Muscle layer of colon (tissue), 2 donors: ENCODE measurements around the gene PLEKHA7.

Experiments used
- H3K27ac ChIP-seq: one replicate; pipeline ENCODE4 v1.7.0; 2013; ENCODE audit warnings: low read depth, mild to moderate bottlenecking, low read length, moderate library complexity
- H3K27me3 ChIP-seq, 2 donors: one replicate each; pipeline ENCODE4 v1.7.0; 2013; ENCODE audit warnings: low read length in 2 of 2, mild to moderate bottlenecking in 2 of 2; ENCODE audit not compliant: insufficient read depth in 2 of 2, control insufficient read depth in 1 of 2
- H3K36me3 ChIP-seq: one replicate; pipeline ENCODE4 v1.7.0; 2013; ENCODE audit warnings: mild to moderate bottlenecking, low read length; ENCODE audit not compliant: insufficient read depth
- H3K4me1 ChIP-seq: one replicate; pipeline ENCODE4 v1.7.0; 2013; ENCODE audit warnings: mild to moderate bottlenecking, low read length; ENCODE audit not compliant: insufficient read depth
- H3K4me3 ChIP-seq, 2 donors: one replicate each; pipeline ENCODE4 v1.7.0; 2013; ENCODE audit warnings: low read length in 2 of 2, low read depth in 1 of 2, mild to moderate bottlenecking in 1 of 2, moderate library complexity in 1 of 2
- H3K9ac ChIP-seq: one replicate; pipeline ENCODE4 v1.7.0; 2013; ENCODE audit warnings: low read length
- H3K9me3 ChIP-seq: one replicate; pipeline ENCODE4 v1.7.0; 2013; ENCODE audit warnings: mild to moderate bottlenecking, low read length
- donor health status: abdominal sarcoma.
- donor health status: Adenocarcinoma of cecum.

PLEKHA7 gene

DNA sequence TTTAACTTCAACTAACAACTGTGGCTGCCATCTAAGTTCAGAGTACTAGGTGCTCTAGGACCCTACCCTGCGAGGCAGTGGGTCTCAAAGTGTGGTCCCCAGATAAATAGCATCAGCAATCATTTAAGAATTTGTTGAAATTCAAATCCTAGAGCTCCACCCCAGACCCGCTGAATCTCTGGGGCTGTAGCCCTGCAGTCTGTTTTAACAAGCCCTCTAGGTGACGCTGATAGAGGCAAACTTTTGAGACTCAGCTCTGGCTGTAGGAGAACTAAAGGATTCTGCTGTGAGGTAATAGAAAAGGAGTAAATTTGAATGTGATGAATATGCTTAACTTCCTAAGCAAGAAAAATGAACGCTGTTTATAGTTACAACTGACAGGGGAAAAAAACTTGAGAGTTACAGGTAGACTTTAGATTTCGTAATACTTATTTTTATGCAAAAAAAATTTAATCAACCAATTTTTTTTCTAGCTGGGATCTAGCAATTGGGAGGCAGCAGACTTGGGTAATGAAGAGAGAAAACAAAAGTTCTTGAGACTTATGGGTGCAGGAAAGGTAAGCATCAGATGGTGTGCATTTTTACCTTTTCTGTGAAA is 270.0 kb downstream of the PLEKHA7 start:
- H3K9me3 ChIP-seq: no peaks in the 10 kb centered on the region
- H3K4me1 ChIP-seq: peaks cover 36% of the 10 kb centered on the region
- H3K27ac ChIP-seq: no peak overlapping the region
- H3K27me3 ChIP-seq: no peaks in the 10 kb centered on the region
- no peak overlapping the region for H3K4me3 ChIP-seq
- peaks cover 30% of the 10 kb centered on the region for H3K36me3 ChIP-seq
- no peak overlapping the region for H3K9ac ChIP-seq

DNA sequence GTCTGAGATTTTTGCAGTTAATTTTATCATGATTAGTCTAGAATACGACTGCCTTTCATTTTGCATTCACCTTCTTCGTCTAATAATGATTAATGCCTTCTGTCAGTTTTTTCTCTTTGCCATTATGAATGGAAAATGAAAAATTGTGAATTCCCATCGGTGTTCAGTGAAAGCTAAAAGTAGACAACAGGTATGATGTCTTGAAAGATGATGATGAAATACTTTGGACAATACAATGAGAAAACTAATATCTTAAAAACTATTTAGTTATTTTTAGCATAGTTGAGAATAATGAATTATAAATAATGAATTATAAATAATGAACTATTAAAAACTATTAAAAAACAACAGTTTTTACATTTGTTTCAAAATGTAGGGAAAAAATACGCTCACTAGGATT is 270.7 kb downstream of the PLEKHA7 start:
- Histone ChIP-seq H3K27ac (no peak overlapping the region), H3K4me1 (peaks cover 36% of the 10 kb centered on the region), H3K4me3 (no peak overlapping the region), H3K9ac (no peak overlapping the region), H3K9me3 (no peaks in the 10 kb centered on the region), H3K36me3 (peaks cover 29% of the 10 kb centered on the region), H3K27me3 (no peaks in the 10 kb centered on the region)

DNA sequence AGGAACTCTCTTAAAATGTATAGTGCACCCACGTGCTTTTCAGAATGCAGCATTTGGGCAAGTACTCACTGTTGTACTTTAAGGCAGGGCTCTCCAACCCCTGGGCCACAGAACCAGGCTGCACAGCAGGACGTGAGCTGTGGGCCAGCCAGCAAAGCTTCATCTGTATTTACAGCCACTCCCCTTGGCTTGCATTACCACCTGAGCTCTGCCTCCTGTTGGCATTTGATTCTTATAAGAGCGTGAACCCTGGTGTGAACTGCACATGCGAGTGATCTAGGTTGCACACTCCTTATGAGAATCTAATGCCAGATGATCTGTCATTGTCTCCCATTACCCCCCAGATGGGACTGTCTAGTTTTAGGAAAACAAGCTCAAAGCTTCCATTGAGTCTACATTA is 272.7 kb downstream of the PLEKHA7 start:
- Histone ChIP-seq H3K27me3 (no peaks in the 10 kb centered on the region), H3K27ac (no peak overlapping the region), H3K9ac (peak overlapping the region; percentile 35), H3K36me3 (peaks cover 17% of the 10 kb centered on the region), H3K9me3 (no peaks in the 10 kb centered on the region), H3K4me1 (peaks cover 36% of the 10 kb centered on the region), H3K4me3 (no peak overlapping the region)

- Histone ChIP-seq H3K4me1 (peaks cover 28% of the 10 kb centered on the region), H3K4me3 (peak overlapping the region; percentile 69 to 82), H3K9ac (peak overlapping the region; percentile 99), H3K27me3 (no peaks in the 10 kb centered on the region), H3K27ac (peak overlapping the region; percentile 92), H3K9me3 (no peaks in the 10 kb centered on the region), H3K36me3 (peaks cover 4% of the 10 kb centered on the region)
Measured at GRCh38 chr11:16738947-16739815, 275.0 kb downstream of the PLEKHA7 start.

DNA sequence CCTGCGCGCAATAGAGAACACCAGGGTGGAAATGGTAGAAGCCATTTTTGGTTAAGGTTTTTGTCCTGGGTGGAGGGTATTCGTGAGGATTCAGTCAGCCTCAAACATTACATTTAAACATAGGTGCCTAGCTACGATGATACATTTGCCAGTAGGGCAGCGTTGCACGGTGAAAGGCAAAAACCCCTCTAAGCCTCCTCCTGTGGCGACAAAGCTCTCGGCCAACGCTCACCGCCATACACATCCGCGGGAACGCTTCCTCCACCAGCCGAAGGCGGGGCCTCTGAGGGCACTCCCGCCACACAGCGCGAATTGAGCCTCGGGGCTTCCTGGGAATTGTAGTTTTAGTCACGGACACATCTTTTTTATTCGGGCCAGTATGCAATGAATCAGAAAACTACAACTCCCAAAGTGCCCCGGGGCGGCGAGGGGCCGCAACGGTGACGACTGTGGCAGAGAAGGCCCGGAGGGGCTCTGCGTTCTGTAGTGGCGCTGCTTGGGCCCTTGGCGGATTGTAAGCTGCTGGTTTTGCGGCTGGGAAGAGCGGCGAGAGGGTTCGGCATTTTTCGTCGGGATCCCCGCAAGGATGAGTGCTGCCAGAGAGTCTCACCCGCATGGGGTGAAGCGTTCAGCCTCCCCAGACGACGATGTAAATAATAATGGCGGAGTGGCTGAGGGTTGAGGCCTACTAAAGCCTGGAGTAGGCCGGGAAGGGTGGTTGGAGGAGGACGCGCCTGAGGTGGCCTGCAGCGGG is 275.8 kb downstream of the PLEKHA7 start, which contains the start of gene C11orf58:
TSS of gene C11orf58 (plus strand) at position 455 of the 754 bp plus-strand sequence. CDS start at position 587, 132 bp downstream.
- Histone ChIP-seq H3K4me1 (peaks cover 23% of the 10 kb centered on the region), H3K36me3 (peaks cover 4% of the 10 kb centered on the region), H3K9me3 (no peaks in the 10 kb centered on the region), H3K9ac (peak within 1 kb of the TSS; percentile 99), H3K27me3 (no peaks in the 10 kb centered on the region), H3K27ac (peak within 1 kb of the TSS; percentile 92), H3K4me3 (peak within 1 kb of the TSS; percentile 69 to 82)

DNA sequence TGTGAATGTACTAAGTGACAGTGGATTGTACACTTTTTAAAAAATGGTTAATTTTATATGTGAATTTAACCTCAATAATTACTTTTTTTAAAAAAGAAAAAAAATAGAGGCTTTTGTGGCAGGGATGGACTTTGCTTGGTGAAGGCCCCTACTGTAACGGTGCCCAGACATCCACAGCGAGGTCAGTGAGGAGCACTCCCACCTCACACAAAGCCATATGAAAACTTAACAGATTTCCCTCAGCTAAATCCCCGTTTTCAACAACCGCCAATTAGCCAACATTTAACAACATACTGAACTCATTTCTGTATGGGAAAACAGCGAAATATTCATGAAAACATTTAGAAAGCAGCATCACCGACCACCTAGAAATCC is 276.4 kb downstream of the PLEKHA7 start:
- peaks cover 4% of the 10 kb centered on the region for H3K36me3 ChIP-seq
- peak overlapping the region; percentile 92 for H3K27ac ChIP-seq
- H3K9me3 ChIP-seq: no peaks in the 10 kb centered on the region
- H3K4me1 ChIP-seq: peaks cover 18% of the 10 kb centered on the region
- no peaks in the 10 kb centered on the region for H3K27me3 ChIP-seq
- peak overlapping the region; percentile 69 to 82 for H3K4me3 ChIP-seq
- peak overlapping the region; percentile 99 for H3K9ac ChIP-seq
